Keratinocyte (primary cell): Measurements from ENCODE around the gene APBB3. TPM values are rescaled to one million over a fixed set of nuclear protein-coding genes. Genes with fewer than 3 reads are reported as not detected.

Experiments
- DNase-seq: peaks from one replicate; pipeline ENCODE4 v3.0.0-alpha.2; 2011; ENCODE audit warnings: low read depth, missing footprints, low spot score
- FAIRE-seq: peaks from 2 replicates; lab custom pipeline; 2011; peaks lifted over from hg19 to GRCh38; lab: Jason Lieb, UNC
- H2AFZ ChIP-seq: 2 replicates; pipeline ENCODE4 v1.6.0; 2012; ENCODE audit warnings: low read length, control low read depth, inconsistent platforms; ENCODE audit not compliant: control insufficient read depth
- H3K27ac ChIP-seq: 2 replicates; pipeline ENCODE4 v1.5.1; 2011; ENCODE audit warnings: low read length; ENCODE audit not compliant: control insufficient read depth, insufficient read depth
- H3K27me3 ChIP-seq: 3 replicates; pipeline ENCODE4 v1.6.0; 2011; ENCODE audit warnings: low read length; ENCODE audit not compliant: control insufficient read depth, insufficient read depth; ENCODE audit errors: extremely low read depth
- H3K36me3 ChIP-seq, 2 experiments: 2 replicates in 1 of 2; 3 replicates in 1 of 2; pipeline ENCODE4 v1.5.1; 2011; ENCODE audit warnings: low read length in 2 of 2, mild to moderate bottlenecking in 1 of 2; ENCODE audit not compliant: control insufficient read depth in 2 of 2, insufficient read depth in 2 of 2; ENCODE audit errors: extremely low read depth in 1 of 2
- H3K4me1 ChIP-seq: 3 replicates; pipeline ENCODE4 v1.5.1; 2011; ENCODE audit warnings: low read length; ENCODE audit not compliant: control insufficient read depth, insufficient read depth; ENCODE audit errors: extremely low read depth
- H3K4me2 ChIP-seq: 3 replicates; pipeline ENCODE4 v1.6.0; 2011; ENCODE audit warnings: low read depth, low read length; ENCODE audit not compliant: control insufficient read depth, insufficient read depth; ENCODE audit errors: extremely low read depth
- H3K4me3 ChIP-seq, 3 experiments: fragments of 200-600 bp in 1 of 3; sonication (generic) in 1 of 3; 2 replicates in 2 of 3; 3 replicates in 1 of 3; pipeline ENCODE4 v1.5.1; 2011 to 2016; ENCODE audit warnings: low read length in 3 of 3, mild to moderate bottlenecking in 3 of 3, control low read depth in 2 of 3, inconsistent platforms in 1 of 3, low read depth in 1 of 3, mixed read lengths in 1 of 3, mixed run types in 1 of 3, moderate library complexity in 1 of 3; ENCODE audit not compliant: control insufficient read depth in 2 of 3, insufficient read depth in 2 of 3; ENCODE audit errors: extremely low read depth in 1 of 3
- H3K79me2 ChIP-seq: 2 replicates; pipeline ENCODE4 v1.6.0; 2012; ENCODE audit warnings: low read length; ENCODE audit not compliant: control insufficient read depth, insufficient read depth
- H3K9ac ChIP-seq: 3 replicates; pipeline ENCODE4 v1.6.0; 2011; ENCODE audit warnings: low read length; ENCODE audit not compliant: control insufficient read depth, insufficient read depth; ENCODE audit errors: extremely low read depth
- H3K9me1 ChIP-seq: 3 replicates; pipeline ENCODE4 v1.6.0; 2011; ENCODE audit warnings: low read length; ENCODE audit not compliant: control insufficient read depth, insufficient read depth; ENCODE audit errors: extremely low read depth
- H3K9me3 ChIP-seq: 2 replicates; pipeline ENCODE4 v1.5.1; 2012; ENCODE audit warnings: low read depth, low read length; ENCODE audit not compliant: control insufficient read depth
- H4K20me1 ChIP-seq: 3 replicates; pipeline ENCODE4 v1.6.0; 2011; ENCODE audit warnings: low read length; ENCODE audit not compliant: control insufficient read depth, insufficient read depth; ENCODE audit errors: extremely low read depth
- CTCF ChIP-seq, 3 experiments: IDR thresholded peaks in 1 of 3; conservative IDR thresholded peaks in 1 of 3; optimal IDR thresholded peaks in 1 of 3; 2 replicates in 2 of 3; 3 replicates in 1 of 3; pipeline versions ENCODE3 to v1.5.1; 2011; ENCODE audit warnings: low read length in 3 of 3, mild to moderate bottlenecking in 3 of 3, moderate library complexity in 2 of 3, control low read depth in 1 of 3, inconsistent platforms in 1 of 3; ENCODE audit not compliant: insufficient read depth in 2 of 3; ENCODE audit errors: extremely low read depth in 1 of 3
- EZH2 ChIP-seq: IDR thresholded peaks from one replicate; pipeline ENCODE4 v1.6.1; 2012; ENCODE audit warnings: inconsistent platforms, mild to moderate bottlenecking, low read length, moderate library complexity
- dilution Hi-C: fragments of 300-500 bp; cut with MboI; formaldehyde crosslinking; loops from one replicate; pipeline ENCODE4 v1.7.0; 2020; ENCODE audit warnings: low sequenced_read_pairs; ENCODE audit not compliant: extremely low pct_ligation_motif_present
- polyA plus RNA-seq, 5 experiments: library from polyadenylated mRNA; depleted of rRNA in 3 of 5; stranded (reverse) in 3 of 5; stranded (forward) in 1 of 5; unstranded in 1 of 5; fragments of >200 nt; gene quantifications; 1 replicate in 1 of 5; 2 replicates in 3 of 5; 3 replicates in 1 of 5; pipeline versions ENCODE4 v1.2.1 to v1.2.3, GENCODE V29; 2011 to 2012; ENCODE audit warnings: missing spikeins in 2 of 5, low read depth in 1 of 5, low replicate concordance in 1 of 5

APBB3 gene
- polyA plus RNA-seq, 1 donor (not counting 4 experiments of a cell fraction or from before 2014, with no cell fraction given): 7.1 TPM

DNA sequence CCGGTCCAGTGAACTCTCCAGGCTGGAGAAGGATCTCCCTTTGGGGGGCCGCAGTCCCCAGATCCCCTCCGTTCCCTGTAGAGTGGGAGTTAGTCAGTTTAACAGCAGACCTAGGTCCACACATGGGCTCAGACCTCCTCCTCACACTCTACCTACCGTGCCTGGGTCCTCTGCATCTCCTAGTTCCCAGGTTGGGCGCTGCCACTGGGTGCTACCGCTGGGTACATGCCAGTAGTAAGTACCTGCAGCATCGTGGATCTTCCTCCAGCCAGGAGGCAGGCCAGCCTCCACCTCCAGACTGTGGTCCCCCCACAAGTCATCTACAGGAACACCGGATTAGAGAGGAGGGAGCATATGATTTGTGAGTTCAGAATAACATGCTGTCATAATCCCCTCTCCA is 802 bp downstream of the APBB3 start:
- Histone ChIP-seq H3K36me3 (peaks cover 16 to 23% of the 10 kb centered on the region in 2 experiments), H3K4me3 (peak overlapping the region; percentile 73 to 95 (median 87)), H3K9ac (peak overlapping the region; percentile 93), H3K27ac (peak overlapping the region; percentile 93), H3K79me2 (peaks cover 26% of the 10 kb centered on the region), H3K9me1 (no peaks in the 10 kb centered on the region), H3K27me3 (no peaks in the 10 kb centered on the region), H3K4me2 (peak overlapping the region; percentile 93), H3K4me1 (peaks cover 23% of the 10 kb centered on the region), H4K20me1 (no peaks in the 10 kb centered on the region), H3K9me3 (no peaks in the 10 kb centered on the region), H2AFZ (peak overlapping the region; percentile 81)
- dilution Hi-C loops: no loop called here
- FAIRE-seq (peak; percentile 17), DNase-seq (no peak)
- TF ChIP-seq CTCF (optimal IDR thresholded peaks at IDR 0.05 in 1 of 3, IDR thresholded peaks at IDR 0.05 in 1 of 3, conservative IDR thresholded peaks at IDR 0.05 in 1 of 3; ENCODE audit: extremely low read depth in 1 of 3, insufficient read depth in 2 of 3, low read length in 3 of 3) (no peak), EZH2 (no peak)

DNA sequence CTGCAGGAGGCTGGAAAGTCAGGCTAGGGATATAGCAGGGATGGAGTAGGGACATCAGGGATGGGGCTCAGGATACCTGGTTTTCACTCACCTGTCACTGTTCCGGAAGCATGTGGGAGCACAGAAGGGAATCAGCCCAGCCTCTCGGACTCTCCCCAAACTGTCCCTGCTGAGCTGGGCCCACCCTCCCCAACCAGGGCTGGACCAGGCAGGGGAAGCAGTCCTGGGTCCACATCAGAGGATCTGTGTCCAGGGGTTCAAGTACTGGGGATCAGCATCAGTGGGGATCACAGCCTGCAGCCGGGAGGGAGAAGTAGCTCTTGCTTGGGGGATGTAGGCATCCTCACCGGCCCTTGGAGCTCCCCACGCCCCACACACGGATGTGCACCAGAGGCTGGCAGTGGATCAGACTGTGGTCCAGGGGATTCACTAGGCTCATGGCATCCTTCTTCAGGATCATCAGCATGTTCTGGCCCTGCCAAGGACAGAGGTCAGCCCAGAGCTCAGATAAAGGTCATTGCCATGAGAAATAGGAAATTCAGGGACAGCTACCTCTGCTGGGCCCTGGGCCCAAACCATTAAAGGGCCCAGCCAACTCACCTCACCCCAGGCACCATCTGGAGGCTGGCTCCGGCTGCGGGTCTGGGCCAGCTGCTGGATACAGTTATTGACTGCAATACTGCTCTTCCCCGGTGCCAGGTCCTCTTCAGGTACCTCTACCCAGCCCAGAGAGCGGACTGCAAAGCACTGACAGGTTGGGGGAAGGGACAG is 2.5 kb downstream of the APBB3 start:
- FAIRE-seq: no peak
- Histone ChIP-seq H3K9me1 (no peaks in the 10 kb centered on the region), H4K20me1 (no peaks in the 10 kb centered on the region), H3K9me3 (no peaks in the 10 kb centered on the region), H3K79me2 (peaks cover 24% of the 10 kb centered on the region), H3K4me2 (no peak overlapping the region), H3K27me3 (no peaks in the 10 kb centered on the region), H3K4me3 (no peak overlapping the region), H2AFZ (no peak overlapping the region), H3K4me1 (peaks cover 26% of the 10 kb centered on the region), H3K36me3 (peaks cover 4 to 9% of the 10 kb centered on the region in 2 experiments), H3K9ac (no peak overlapping the region), H3K27ac (no peak overlapping the region)
- dilution Hi-C loops: no loop called here
- TF ChIP-seq EZH2: no peak
- no peak for TF ChIP-seq CTCF (optimal IDR thresholded peaks at IDR 0.05 in 1 of 3, IDR thresholded peaks at IDR 0.05 in 1 of 3, conservative IDR thresholded peaks at IDR 0.05 in 1 of 3; ENCODE audit: extremely low read depth in 1 of 3, insufficient read depth in 2 of 3, low read length in 3 of 3)
- DNase-seq: no peak
